ENCODE measurements around the gene ZFPM1.

Gene ZFPM1

DNA sequence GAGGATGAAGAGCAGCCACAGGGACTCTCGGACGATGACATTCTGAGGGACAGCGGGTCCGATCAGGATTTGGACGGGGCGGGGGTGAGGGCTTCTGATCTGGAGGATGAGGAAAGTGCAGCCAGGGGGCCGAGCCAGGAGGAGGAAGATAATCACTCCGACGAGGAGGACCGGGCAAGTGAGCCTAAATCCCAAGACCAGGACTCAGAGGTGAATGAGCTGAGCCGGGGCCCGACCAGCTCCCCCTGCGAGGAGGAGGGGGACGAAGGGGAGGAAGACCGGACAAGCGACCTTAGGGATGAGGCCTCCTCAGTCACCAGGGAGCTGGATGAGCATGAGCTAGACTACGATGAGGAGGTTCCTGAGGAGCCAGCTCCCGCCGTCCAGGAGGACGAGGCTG lies 124.1 kb downstream of the ZFPM1 start:
- Histone ChIP-seq H3K27ac (no peak overlapping the region), H3K79me2 (ENCODE audit: insufficient read depth, low read depth) (peaks cover 52% of the 10 kb centered on the region), H3K27me3 (ENCODE audit: insufficient read depth, low read depth) (no peaks in the 10 kb centered on the region), H3K4me2 (no peak overlapping the region), H4K20me1 (ENCODE audit: insufficient read depth) (no peaks in the 10 kb centered on the region), H3K9ac (no peak overlapping the region), H2AFZ (ENCODE audit: low read depth) (no peak overlapping the region), H3K36me3 (ENCODE audit: insufficient read depth) (peaks cover 5% of the 10 kb centered on the region; the same call in 1 of the 2 replicates), H3K4me1 (ENCODE audit: low read depth, poor library complexity, severe bottlenecking) (peaks cover 2% of the 10 kb centered on the region), H3K4me3 (IDR thresholded peaks at IDR 0.05; ENCODE audit: insufficient read depth, low read depth, low read length) (no peak overlapping the region)
- TF ChIP-seq, protein P1, sequence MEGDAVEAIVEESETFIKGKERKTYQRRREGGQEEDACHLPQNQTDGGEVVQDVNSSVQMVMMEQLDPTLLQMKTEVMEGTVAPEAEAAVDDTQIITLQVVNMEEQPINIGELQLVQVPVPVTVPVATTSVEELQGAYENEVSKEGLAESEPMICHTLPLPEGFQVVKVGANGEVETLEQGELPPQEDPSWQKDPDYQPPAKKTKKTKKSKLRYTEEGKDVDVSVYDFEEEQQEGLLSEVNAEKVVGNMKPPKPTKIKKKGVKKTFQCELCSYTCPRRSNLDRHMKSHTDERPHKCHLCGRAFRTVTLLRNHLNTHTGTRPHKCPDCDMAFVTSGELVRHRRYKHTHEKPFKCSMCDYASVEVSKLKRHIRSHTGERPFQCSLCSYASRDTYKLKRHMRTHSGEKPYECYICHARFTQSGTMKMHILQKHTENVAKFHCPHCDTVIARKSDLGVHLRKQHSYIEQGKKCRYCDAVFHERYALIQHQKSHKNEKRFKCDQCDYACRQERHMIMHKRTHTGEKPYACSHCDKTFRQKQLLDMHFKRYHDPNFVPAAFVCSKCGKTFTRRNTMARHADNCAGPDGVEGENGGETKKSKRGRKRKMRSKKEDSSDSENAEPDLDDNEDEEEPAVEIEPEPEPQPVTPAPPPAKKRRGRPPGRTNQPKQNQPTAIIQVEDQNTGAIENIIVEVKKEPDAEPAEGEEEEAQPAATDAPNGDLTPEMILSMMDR (conservative IDR thresholded peaks at IDR 0.05; ENCODE audit: low read depth, low read length) = no peak

DNA sequence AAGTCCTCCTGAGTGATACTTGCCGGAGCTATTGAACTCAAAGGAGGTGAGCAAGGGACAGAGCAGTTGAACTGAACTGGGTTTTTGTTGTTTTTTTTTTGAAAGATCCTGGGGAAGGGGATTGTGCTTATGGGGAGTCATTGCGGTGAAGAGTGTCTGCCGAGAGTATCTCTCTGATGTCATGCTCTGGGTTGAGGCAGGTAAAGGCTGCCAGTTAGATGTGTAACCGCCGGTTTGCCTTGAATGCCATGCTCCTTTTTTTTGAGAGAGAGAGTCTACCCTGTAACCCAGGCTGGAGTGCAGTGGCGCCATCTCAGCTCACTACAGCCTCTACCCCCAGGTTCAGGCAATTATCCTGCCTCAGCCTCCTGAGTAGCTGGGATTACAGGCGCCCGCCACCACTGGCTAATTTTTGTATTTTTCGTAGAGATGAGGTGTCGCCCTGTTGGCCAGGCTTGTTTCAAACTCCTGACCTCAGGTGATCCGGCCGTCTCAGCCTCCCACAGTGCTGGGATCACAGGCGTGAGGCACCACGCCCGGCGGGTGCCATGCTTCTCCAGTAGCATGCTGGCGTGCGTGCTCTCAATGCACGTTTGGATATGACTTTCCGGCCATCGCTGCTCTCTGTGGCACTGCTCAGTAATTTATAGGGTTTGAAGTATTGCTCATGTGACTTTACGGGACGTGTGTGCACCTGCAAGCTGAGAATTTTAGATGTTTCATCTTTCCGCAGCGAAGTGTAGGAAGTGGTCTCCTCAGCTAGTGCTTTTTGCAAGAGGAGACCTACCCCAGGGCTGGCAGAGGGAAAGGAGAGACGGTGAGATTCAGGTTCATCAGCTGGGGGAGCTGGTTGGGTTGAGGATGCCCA lies 125.6 kb downstream of the ZFPM1 start:
- H3K4me3 ChIP-seq (IDR thresholded peaks at IDR 0.05; ENCODE audit: insufficient read depth, low read depth, low read length) = no peak overlapping the region
- H3K4me1 ChIP-seq (ENCODE audit: low read depth, poor library complexity, severe bottlenecking) = no peaks in the 10 kb centered on the region
- no peak overlapping the region for H2AFZ ChIP-seq (ENCODE audit: low read depth)
- TF ChIP-seq, protein P1 (conservative IDR thresholded peaks at IDR 0.05; ENCODE audit: low read depth, low read length) = no peak
- peaks cover 44% of the 10 kb centered on the region; the same call in 1 of the 2 replicates for H3K79me2 ChIP-seq (ENCODE audit: insufficient read depth, low read depth)
- no peak overlapping the region for H3K27ac ChIP-seq
- H4K20me1 ChIP-seq (ENCODE audit: insufficient read depth) = no peaks in the 10 kb centered on the region
- no peak overlapping the region for H3K4me2 ChIP-seq
- H3K27me3 ChIP-seq (ENCODE audit: insufficient read depth, low read depth) = no peaks in the 10 kb centered on the region
- peaks cover 5% of the 10 kb centered on the region; the same call in 1 of the 2 replicates for H3K36me3 ChIP-seq (ENCODE audit: insufficient read depth)
- H3K9ac ChIP-seq = no peak overlapping the region

DNA sequence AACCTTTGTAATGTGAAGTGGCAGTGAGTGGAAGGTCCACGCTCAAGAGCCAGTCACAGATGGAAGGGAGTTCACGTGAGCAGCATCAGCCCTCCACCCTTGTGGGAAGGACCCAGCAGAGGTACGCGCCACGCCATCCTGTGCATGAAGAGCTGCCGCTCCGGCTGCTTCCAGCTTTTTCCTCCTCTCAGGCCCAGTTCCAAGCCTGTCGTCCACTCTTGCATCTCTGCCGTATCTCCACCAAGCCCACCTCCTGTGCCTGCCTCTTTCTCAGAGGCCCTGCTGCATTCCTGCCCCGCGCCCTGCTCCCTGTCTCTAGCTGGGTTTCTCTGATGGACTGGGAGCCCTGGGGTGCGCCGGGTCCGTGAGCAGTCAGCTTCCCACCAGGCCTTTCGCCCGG lies 127.3 kb downstream of the ZFPM1 start:
- Histone ChIP-seq H3K9ac (no peak overlapping the region), H3K36me3 (ENCODE audit: insufficient read depth) (peaks cover 2% of the 10 kb centered on the region; the same call in 1 of the 2 replicates), H3K27ac (no peak overlapping the region), H2AFZ (ENCODE audit: low read depth) (no peak overlapping the region), H3K4me3 (IDR thresholded peaks at IDR 0.05; ENCODE audit: insufficient read depth, low read depth, low read length) (no peak overlapping the region), H4K20me1 (ENCODE audit: insufficient read depth) (no peaks in the 10 kb centered on the region), H3K27me3 (ENCODE audit: insufficient read depth, low read depth) (no peaks in the 10 kb centered on the region), H3K79me2 (ENCODE audit: insufficient read depth, low read depth) (peaks cover 51% of the 10 kb centered on the region; the same call in 1 of the 2 replicates), H3K4me2 (no peak overlapping the region), H3K4me1 (ENCODE audit: low read depth, poor library complexity, severe bottlenecking) (no peaks in the 10 kb centered on the region)
- TF ChIP-seq, protein P1 (conservative IDR thresholded peaks at IDR 0.05; ENCODE audit: low read depth, low read length) = no peak

DNA sequence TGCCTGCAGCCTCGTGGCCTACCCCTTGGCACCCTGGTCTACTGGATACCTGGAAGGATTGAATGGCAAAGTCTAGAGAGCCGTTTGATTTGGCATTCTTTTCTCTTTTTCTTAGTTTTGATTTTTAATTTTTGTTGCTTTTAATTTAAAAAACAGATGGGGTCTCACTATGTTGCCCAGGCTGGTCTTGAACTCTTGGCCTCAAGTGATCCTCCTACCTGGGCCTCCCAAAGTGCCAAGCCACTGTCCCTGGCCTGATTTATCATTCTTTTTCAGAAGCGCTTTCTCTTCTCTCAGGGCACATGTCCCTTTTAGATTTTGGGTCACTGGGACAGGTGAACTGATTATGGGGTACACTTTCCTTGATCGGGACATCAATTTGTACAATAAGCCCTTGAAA lies 128.0 kb downstream of the ZFPM1 start:
- H3K27ac ChIP-seq = no peak overlapping the region
- H3K9ac ChIP-seq = no peak overlapping the region
- no peak overlapping the region for H3K4me3 ChIP-seq (IDR thresholded peaks at IDR 0.05; ENCODE audit: insufficient read depth, low read depth, low read length)
- peaks cover 2% of the 10 kb centered on the region; the same call in 1 of the 2 replicates for H3K36me3 ChIP-seq (ENCODE audit: insufficient read depth)
- no peaks in the 10 kb centered on the region for H4K20me1 ChIP-seq (ENCODE audit: insufficient read depth)
- H3K79me2 ChIP-seq (ENCODE audit: insufficient read depth, low read depth) = peaks cover 47% of the 10 kb centered on the region; the same call in 1 of the 2 replicates
- H2AFZ ChIP-seq (ENCODE audit: low read depth) = no peak overlapping the region
- H3K4me1 ChIP-seq (ENCODE audit: low read depth, poor library complexity, severe bottlenecking) = no peaks in the 10 kb centered on the region
- H3K4me2 ChIP-seq = no peak overlapping the region
- no peaks in the 10 kb centered on the region for H3K27me3 ChIP-seq (ENCODE audit: insufficient read depth, low read depth)
- TF ChIP-seq, protein P1 (conservative IDR thresholded peaks at IDR 0.05; ENCODE audit: low read depth, low read length) = no peak
